ENCODE measurements around the gene PARP11.

- TF ChIP-seq POLR2A (IDR thresholded peaks at IDR 0.05) (no peak), CTCF (IDR thresholded peaks at IDR 0.05) (no peak), EP300 (IDR thresholded peaks at IDR 0.05; ENCODE audit: low read depth) (no peak), POLR2AphosphoS5 (IDR thresholded peaks at IDR 0.05) (no peak)
These were observed 38.2 kb upstream of the PARP11 start for GRCh38 chr12:3911409-3911808.
